Midbrain (tissue), 1 donor: ENCODE data around the gene CSNK1A1.
"Not testable (repeated sequence)": the region's sequence is repeated elsewhere in the genome, so short reads cannot be mapped to it uniquely, and the experiment has no call there.

Experiments used
- DNase-seq: peaks from one replicate; lab custom pipeline; 2025; lab: John Stamatoyannopoulos, UW

CSNK1A1 gene

GRCh38 chr5:149529463-149529862, 21.8 kb downstream of the CSNK1A1 start:
- no peak for DNase-seq

GRCh38 chr5:149528281-149529060, 22.8 kb downstream of the CSNK1A1 start:
- DNase-seq: no peak

- no peak for DNase-seq
Observed at GRCh38 chr5:149526845-149527590, 24.2 kb downstream of the CSNK1A1 start.

GRCh38 chr5:149521739-149522685, 29.2 kb downstream of the CSNK1A1 start:
- DNase-seq: no peak

- no peak for DNase-seq
Observed at GRCh38 chr5:149519601-149520000, 31.6 kb downstream of the CSNK1A1 start.

- no peak for DNase-seq
Observed at GRCh38 chr5:149518620-149519019, 32.6 kb downstream of the CSNK1A1 start.

GRCh38 chr5:149517461-149518122, 33.6 kb downstream of the CSNK1A1 start:
- DNase-seq: peak; percentile 50

- DNase-seq: no peak
Observed at GRCh38 chr5:149514512-149514911, 36.7 kb downstream of the CSNK1A1 start.

- not testable (repeated sequence) for DNase-seq
Observed at GRCh38 chr5:149513372-149513947, 37.8 kb downstream of the CSNK1A1 start.

- no peak for DNase-seq
Observed at GRCh38 chr5:149510136-149510535, 41.1 kb downstream of the CSNK1A1 start.

- no peak for DNase-seq
Observed at GRCh38 chr5:149504677-149505076, 46.6 kb downstream of the CSNK1A1 start.

- DNase-seq: no peak
Observed at GRCh38 chr5:149503006-149503405, 48.2 kb downstream of the CSNK1A1 start.

GRCh38 chr5:149500922-149501582, 50.2 kb downstream of the CSNK1A1 start:
- DNase-seq: no peak

GRCh38 chr5:149498724-149499336, 52.4 kb downstream of the CSNK1A1 start:
- no peak for DNase-seq

GRCh38 chr5:149497357-149497756, 53.9 kb downstream of the CSNK1A1 start:
- DNase-seq: no peak

GRCh38 chr5:149496917-149497316, 54.3 kb downstream of the CSNK1A1 start:
- no peak for DNase-seq

GRCh38 chr5:149496166-149496565, 55.1 kb downstream of the CSNK1A1 start:
- DNase-seq: no peak

- DNase-seq: no peak
Observed at GRCh38 chr5:149495673-149496072, 55.6 kb downstream of the CSNK1A1 start.

- no peak for DNase-seq
Observed at GRCh38 chr5:149493316-149493715, 57.9 kb downstream of the CSNK1A1 start.

- DNase-seq: no peak
Observed at GRCh38 chr5:149492781-149493180, 58.5 kb downstream of the CSNK1A1 start.
